AG08396 (cell line): ENCODE data around the gene MYCBP.
"Not testable (repeated sequence)": the region's sequence is repeated elsewhere in the genome, so short reads cannot be mapped to it uniquely, and the experiment has no call there.

Experiments used
- DNase-seq: peaks from one replicate; pipeline ENCODE4 v3.0.0; 2012; ENCODE audit warnings: low spot score, mixed read lengths

The MYCBP gene

GRCh38 chr1:38867208-38867607, 5.9 kb downstream of the MYCBP start:
- DNase-seq: no peak

DNA sequence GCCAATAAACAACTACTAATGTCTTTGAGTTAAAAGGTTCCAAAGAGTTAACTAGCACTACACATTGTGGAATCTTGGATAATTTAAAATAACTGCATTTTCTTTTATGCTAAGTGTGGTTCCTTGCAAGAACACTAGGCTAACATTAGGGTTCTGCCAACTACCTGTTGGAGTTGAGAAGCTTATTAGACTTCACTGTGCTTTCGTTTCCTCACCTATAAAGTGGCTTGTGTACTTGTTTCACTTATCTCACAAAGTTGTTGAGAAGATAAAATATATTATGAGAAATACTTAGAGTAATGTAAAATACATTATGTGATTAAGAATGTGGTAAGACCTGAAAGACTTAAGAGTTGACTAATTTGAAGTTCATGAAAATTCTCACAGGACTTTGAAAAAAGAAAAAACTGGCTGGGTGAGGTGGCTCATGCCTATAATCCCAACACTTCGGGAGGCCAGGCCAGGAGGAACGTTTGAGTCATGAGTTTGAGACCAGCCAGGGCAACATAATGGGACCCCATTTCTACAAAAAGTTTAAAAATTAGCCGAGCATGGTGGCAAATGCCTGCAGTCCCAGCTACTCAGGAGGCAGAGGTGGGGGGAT, 7.9 kb downstream of the MYCBP start:
- no peak for DNase-seq

DNA sequence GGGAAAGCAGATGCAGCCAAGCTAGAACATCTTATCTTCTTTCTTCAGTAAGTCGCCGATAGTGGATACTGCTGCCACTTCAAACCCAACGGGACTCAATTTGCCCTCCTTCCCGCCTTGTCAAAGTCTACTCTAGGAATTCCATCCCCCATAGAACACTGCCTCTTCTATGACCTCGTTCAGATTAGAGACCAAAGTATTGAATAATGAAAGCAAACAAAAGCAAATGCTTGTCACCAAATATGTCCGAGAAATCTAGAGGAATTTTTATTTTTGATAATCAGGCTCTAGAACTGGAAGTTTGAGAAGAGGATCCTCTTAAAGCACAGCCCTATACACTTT, 12.7 kb downstream of the MYCBP start:
- peak; percentile 17 for DNase-seq

DNA sequence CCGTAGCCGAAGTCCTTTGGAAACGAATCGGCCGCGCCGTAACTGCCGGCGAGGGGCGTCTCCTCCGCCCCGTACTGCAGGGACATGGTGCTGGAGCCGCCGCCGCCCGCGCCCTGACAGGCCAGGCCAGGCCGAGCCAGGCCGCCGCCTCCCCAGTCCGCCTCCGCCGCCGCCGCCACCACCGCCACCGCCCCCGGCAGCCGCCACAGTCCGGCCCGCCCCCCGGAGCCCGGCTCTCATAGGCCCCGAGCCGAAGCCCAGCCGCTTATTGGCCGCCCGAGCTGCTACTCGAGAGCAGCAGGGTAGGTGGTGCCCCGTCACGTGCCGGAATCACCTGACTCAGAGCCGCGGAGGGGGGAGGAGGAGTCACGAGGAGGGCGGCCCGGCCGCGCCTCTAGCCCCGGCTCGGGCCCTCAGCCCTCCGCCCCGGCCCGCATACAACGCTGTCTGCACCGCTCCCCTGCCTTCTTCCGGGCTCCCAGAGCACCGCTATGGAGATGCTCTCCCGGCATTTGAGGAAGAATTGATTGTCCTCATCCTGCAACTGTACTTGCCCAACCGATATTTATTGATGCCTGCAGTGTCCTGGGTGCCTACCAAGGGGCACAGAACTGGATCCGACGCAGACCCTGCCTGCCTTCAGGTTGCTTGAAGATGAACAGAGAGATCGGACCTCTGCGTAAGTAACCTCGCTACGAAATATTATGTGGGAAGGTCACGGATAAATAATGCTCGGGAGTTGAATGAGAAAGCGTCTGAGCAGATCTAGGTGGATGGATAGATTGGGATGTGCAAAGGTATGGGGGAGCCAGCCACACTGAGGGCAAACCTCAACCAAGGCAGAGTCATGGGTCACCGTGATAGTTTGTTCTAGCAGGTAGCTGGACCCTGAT, 13.3 kb downstream of the MYCBP start, which contains the start of gene RRAGC:
Gene RRAGC (minus strand): TSS at position 212 of the 893 bp plus-strand sequence. CDS start 126 bp downstream, at position 86.
- peak; percentile 100 for DNase-seq

- peak; percentile 61 for DNase-seq
Observed at GRCh38 chr1:38858833-38859560, 14.2 kb downstream of the MYCBP start.

DNA sequence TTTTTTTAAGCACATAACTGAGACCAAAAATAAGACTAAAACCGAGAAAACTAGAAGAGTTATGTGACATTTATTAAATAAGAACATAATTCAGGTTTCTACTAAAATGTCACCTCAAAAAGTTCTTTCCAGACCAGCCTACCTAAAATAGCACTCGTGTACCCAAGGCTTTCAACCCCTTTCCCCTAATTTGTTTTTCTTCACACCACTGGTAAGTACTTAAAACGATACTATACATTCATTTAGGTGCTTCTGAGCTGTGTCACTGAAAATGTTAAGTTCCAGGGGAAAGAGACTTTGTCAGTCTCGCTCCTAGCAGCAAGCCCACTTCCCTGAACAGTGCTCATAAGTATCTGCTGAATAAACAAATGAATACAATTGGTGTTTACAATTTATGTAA, 20.4 kb downstream of the MYCBP start:
- no peak for DNase-seq

DNA sequence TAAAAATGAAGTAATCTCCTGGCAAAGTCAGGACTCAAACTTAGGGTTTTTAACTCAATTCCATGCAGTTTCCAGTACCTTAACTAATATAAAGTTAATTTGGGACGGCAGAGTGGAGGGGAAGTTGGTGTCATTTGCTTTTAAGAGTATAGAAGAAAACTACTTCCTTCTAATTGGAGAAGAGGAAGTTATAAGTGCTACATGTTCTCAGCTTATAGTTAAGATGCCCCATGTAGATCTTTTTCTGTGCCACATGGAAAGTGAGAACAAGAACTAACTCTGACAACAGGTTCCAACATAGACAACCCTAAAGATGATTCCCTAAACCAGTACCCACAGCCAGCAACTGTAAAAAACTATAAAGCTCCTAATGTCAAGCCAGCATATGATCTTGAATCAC, 25.1 kb downstream of the MYCBP start:
- no peak for DNase-seq

DNA sequence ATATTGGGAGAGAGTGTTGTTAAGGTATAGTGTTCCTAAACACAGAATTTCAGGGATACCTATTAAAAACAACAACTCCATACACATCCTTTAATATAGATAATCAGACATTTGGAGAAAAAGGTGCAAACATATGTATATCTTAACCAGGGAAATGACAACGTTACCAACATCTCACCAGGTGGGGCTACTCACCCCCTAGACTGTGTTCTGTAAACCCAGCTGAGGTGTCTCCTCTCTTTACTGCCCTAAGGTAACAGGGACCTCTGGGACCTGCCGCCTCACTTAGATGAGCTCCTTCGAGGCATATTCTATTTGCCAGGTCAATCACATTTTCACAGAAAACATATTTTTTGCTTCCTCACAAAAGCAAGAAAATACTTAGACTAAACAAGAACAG, 26.9 kb downstream of the MYCBP start:
- no peak for DNase-seq

- DNase-seq: not testable (repeated sequence)
Observed at GRCh38 chr1:38845088-38845487, 28.1 kb downstream of the MYCBP start.

DNA sequence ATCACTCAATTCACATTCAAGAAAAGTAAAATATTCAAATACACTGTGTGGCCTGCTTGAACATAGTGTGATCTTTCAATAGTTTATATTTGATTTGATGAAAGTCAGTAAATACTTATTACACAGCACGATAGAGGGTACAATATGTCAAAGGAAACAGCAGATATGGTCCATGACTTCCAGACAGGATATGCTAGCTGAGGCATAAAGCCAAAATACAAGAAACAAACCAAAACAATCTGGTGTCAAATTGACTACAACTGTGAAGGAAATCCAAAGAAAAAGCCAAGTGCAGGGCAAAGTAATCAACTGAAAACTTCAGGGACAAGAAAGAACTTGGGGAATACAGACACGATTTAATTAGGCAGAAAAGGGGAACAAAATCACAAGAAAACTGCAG, 32.9 kb downstream of the MYCBP start:
- DNase-seq: no peak

GRCh38 chr1:38839363-38839762, 33.8 kb downstream of the MYCBP start:
- no peak for DNase-seq

DNA sequence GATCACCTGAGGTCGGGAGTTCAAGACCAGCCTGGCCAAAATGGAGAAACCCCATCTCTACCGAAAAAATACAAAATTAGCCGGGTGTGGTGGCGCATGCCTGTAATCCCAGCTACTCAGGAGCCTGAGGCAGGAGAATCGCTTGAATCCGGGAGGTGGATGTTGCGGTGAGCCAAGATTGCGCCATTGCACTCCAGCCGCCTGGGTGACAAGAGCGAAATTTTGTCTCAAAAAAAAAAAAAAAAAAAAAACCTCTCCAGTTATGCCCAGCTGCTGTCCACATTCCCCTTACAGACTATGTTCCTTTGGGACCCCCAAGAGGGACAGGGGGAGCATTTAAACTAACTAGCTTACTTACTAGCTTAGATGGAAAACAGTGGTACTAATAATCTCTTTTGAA, 36.8 kb downstream of the MYCBP start:
- DNase-seq: not testable (repeated sequence)

DNA sequence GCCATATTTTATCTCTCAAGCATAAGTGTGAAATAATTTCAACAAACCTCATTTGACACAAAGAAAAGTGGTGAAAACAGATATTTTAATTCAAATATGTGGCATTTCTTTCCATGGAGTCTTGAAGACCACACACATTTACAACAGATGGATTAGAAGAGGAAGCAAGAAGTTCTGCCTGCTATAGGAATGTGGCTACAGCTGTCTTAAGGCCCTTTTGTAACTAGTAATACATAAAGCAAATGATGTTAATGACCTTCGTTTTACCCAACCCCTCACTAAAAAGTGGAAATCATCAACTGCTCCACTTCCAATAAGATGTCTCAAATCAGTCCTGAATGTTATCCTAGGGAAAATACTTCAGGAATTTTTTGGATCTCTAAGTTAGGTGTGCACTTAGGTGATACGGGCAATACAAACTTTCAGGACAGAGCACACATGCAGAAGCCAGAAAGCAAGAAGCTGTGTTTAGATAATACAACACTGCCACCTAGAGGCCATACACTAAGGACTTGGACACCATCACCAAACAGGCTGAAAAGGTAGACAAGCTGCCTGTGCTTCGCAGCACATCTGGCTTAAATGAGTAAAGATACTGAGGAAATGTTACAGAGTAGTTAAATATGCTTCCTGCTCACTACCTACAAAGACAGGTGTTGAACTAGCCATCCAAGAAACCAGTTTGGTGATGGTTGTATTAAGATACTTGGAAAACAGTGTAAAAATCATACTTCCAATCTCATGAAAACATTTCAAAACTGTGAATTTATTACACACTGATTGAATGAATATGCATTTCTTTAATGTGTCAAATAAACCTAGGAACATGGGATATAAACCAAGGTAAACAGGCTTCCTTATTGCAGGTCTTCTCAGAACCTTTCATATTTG, 38.0 kb downstream of the MYCBP start:
- DNase-seq: peak; percentile 66

- no peak for DNase-seq
Observed at GRCh38 chr1:38834221-38834782, 38.8 kb downstream of the MYCBP start.

DNA sequence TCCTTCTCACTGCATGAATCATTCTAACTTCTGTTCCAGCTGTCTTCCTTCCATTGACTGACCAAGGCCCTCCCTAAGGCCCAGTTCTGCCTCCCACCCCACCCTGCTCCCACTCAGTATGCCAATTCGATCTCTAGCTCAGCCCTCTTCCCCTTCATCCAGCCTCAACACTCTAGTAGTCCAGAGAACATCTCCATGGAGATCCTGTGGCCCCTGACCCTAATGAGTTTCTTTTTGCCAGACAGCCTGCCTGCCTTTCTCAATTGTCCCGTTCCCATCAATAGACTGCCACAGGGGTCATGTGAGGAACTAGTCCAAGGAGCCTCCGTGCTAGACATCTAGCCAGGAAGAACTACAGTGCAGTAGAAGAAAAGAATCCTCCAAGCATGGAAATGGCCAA, 40.0 kb downstream of the MYCBP start:
- no peak for DNase-seq

DNA sequence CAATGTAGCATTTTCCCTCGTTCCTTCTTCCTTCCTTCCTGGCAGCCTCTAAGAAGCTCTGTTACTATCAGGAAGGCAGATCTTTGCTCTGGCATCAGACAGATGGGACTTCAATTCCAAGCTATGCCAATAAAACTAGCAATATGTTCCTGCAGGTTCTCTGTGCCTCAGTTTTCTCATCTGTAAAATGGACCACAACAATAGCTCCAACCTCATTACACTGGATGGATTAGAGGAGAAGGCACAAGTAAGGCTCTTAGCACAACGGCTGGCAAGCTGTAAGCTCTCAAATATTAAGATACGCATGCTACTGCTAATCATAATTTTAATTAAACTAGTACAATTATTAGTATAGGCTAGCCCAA, 40.8 kb downstream of the MYCBP start:
- no peak for DNase-seq

DNA sequence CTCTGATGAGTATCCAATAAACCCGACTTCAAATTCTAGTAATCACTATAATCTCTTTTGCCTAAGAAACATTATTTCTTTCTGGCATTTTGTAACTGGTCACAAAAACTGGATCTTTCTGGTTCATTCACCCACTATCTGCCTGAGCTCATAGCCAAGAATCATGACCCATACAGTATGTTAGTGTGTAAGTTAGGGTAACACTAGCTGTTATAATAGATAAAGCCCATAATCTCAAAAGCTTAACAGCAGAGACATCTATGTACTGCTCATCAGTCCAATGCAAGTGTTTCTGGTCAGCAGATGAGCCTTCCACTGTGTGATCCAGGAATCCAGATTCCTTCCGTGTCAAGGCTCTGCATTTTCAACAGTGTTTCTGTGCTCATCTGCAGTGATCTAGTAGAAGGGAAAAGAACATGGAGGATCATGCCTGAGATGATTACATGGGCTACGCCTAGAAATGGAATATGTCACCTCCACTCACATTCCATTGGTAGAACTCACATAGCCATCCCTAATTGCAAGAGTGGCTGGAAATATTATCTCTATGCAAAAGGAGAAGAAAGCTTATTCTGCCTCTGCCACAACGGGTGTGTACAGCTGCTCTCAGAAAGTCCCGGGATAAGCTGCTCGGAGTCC, 41.3 kb downstream of the MYCBP start:
- DNase-seq: no peak

GRCh38 chr1:38829368-38829767, 43.8 kb downstream of the MYCBP start:
- DNase-seq: no peak

DNA sequence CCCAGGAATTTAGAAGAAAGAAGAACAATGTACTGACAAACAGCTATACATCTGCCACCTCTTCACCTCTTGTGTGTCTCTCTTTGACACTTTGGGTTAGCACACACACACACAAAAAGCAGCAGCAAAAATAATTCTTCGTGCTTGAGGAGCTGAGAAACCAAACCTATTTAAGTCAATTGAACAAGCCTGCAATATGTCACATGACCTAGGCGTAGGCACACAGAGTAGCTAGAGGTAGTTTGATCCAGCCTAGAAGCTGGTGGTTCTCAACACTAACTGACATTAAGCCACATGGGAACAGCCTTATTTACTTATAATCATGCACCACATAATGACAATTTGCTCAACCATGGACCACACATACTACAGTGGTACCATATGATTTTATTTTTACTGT, 45.8 kb downstream of the MYCBP start:
- no peak for DNase-seq

DNA sequence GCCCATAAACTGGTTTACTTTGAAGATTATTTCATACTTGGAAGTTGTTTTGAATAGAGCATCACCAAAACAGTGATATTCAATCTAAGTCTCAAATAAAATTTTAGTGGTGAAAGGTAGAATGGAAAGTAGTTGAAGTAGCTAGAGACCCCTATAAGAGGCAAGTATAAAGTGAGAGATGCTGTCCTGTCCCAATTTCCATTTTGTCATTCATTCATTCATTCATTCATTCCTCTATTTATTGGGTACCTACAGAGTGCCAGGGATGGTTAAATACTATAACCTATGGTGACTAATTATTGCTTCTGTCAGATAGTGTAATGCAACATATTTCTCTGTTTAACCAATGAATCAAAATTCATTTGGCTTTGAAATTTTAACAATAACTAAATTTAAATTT, 46.3 kb downstream of the MYCBP start:
- no peak for DNase-seq

DNA sequence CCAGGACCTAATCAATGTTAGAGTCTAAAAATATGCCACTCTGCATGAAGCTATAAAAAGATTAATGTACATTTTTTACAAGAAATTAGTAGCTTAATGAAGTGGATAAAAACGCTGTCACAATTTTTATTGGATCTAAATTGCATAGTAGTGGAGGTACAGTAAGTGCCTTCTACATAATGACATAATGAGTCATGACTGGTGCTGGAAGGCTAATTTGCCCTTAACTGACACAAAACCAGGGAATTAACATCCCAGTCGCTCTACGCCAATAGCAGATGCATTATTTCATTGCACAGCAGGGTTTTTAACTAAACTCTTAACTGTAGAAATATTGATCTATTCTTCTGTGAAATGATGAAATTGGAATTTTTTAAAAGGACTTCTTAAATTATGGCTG, 46.9 kb downstream of the MYCBP start:
- DNase-seq: no peak
